Transverse colon (tissue), 3 donors: ENCODE data around the gene KLHL13.

Experiments
- EP300 ChIP-seq: sonication (generic); formaldehyde crosslinking; IDR thresholded peaks from one replicate; pipeline ENCODE4 v1.6.1; 2017; ENCODE audit warnings: antibody characterized with exemption, low read depth
- POLR2A ChIP-seq: fragments of 450-650 bp; IDR thresholded peaks from one replicate; pipeline ENCODE4 v1.6.1; 2016; ENCODE audit warnings: antibody characterized with exemption, mild to moderate bottlenecking, moderate library complexity
- TF ChIP-seq, protein P1 (sequence below), 5 experiments: fragments of 200-600 bp in 3 of 5; fragments of 450-650 bp in 2 of 5; sonication (generic) in 3 of 5; IDR thresholded peaks; 1 replicate in 2 of 5; 2 replicates in 3 of 5; pipeline ENCODE4 v1.5.1; 2016 to 2017; ENCODE audit warnings: antibody characterized with exemption in 5 of 5, inconsistent platforms in 3 of 5, mild to moderate bottlenecking in 2 of 5, moderate library complexity in 1 of 5

DNA sequence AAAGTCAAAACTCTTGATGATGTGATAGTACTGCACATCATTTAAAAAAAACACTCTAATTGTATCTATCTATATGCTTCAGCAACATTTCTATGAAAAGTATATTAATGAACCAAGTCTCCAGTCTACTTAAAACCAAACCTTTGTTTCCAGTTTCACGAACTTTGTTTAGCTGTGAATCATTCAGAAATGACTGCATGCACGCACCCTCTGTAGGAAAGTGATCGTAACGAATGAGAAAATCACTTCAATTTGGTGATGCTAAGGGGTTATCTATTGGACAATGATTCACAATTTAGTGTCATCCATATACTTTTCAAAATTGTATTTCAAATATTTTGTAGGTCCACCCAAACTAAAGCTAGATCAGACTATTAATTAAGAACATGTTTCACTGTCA lies 157.6 kb downstream of the KLHL13 start:
- TF ChIP-seq, protein P1, sequence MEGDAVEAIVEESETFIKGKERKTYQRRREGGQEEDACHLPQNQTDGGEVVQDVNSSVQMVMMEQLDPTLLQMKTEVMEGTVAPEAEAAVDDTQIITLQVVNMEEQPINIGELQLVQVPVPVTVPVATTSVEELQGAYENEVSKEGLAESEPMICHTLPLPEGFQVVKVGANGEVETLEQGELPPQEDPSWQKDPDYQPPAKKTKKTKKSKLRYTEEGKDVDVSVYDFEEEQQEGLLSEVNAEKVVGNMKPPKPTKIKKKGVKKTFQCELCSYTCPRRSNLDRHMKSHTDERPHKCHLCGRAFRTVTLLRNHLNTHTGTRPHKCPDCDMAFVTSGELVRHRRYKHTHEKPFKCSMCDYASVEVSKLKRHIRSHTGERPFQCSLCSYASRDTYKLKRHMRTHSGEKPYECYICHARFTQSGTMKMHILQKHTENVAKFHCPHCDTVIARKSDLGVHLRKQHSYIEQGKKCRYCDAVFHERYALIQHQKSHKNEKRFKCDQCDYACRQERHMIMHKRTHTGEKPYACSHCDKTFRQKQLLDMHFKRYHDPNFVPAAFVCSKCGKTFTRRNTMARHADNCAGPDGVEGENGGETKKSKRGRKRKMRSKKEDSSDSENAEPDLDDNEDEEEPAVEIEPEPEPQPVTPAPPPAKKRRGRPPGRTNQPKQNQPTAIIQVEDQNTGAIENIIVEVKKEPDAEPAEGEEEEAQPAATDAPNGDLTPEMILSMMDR (IDR thresholded peaks at IDR 0.05): no peak
- TF ChIP-seq EP300 (no peak), POLR2A (no peak)
